ENCODE measurements around the gene VEPH1. TPM values are rescaled to one million over a fixed set of nuclear protein-coding genes. Genes with fewer than 3 reads are reported as not detected.

Gene VEPH1
- total and polyA plus RNA-seq, 9 of the 15 experiments (the other 6 are each of a cell fraction or from before 2014, with no cell fraction given), result 4.5 to 15.6 (median 5.8) TPM

DNA sequence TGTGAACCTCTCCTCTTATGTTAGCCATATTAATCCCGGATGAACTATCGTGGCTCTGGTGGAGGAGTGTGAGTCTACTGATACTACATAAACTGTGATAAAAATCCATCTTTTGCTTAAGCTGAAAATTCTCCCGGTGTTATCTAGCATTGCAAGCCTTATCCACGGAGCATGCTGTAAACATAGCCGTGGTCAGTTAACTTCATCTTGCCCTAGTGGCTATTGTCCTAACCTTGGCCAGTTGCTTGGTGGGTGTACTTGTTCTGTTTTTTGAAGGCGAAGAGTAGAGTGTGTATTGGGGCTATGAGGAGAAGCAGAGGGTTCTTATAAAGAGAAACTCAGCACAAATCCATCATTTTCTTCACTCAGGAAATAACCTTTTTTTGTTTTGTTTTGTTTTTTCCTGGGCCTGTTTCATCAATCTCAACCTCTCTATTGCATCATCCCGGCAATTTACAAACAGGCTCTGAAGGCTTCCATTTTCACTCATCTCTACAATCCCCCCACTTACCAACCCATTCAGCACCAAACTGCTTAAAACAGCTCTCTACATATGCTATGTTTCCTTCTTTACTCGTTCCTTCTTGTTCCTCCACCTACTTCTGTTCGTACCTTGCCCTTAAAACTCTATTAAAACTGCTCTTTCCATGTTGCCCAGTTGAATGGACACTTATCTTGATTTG lies 202.1 kb downstream of the VEPH1 start (continued):
- TF ChIP-seq, protein P1, sequence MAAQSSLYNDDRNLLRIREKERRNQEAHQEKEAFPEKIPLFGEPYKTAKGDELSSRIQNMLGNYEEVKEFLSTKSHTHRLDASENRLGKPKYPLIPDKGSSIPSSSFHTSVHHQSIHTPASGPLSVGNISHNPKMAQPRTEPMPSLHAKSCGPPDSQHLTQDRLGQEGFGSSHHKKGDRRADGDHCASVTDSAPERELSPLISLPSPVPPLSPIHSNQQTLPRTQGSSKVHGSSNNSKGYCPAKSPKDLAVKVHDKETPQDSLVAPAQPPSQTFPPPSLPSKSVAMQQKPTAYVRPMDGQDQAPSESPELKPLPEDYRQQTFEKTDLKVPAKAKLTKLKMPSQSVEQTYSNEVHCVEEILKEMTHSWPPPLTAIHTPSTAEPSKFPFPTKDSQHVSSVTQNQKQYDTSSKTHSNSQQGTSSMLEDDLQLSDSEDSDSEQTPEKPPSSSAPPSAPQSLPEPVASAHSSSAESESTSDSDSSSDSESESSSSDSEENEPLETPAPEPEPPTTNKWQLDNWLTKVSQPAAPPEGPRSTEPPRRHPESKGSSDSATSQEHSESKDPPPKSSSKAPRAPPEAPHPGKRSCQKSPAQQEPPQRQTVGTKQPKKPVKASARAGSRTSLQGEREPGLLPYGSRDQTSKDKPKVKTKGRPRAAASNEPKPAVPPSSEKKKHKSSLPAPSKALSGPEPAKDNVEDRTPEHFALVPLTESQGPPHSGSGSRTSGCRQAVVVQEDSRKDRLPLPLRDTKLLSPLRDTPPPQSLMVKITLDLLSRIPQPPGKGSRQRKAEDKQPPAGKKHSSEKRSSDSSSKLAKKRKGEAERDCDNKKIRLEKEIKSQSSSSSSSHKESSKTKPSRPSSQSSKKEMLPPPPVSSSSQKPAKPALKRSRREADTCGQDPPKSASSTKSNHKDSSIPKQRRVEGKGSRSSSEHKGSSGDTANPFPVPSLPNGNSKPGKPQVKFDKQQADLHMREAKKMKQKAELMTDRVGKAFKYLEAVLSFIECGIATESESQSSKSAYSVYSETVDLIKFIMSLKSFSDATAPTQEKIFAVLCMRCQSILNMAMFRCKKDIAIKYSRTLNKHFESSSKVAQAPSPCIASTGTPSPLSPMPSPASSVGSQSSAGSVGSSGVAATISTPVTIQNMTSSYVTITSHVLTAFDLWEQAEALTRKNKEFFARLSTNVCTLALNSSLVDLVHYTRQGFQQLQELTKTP (IDR thresholded peaks at IDR 0.05; ENCODE audit: low read depth in 1 of 2, partially characterized antibody in 2 of 2), result no peak
- TF ChIP-seq SMAD4 (CRISPR knock-in tag; conservative IDR thresholded peaks at IDR 0.05) (peak; percentile 78), FOXK1 (CRISPR knock-in tag; IDR thresholded peaks at IDR 0.05; ENCODE audit: borderline replicate concordance) (no peak), PHF8 (IDR thresholded peaks at IDR 0.05; ENCODE audit: borderline replicate concordance, low read length) (no peak), ZNF24 (IDR thresholded peaks at IDR 0.05) (no peak), JUNB (CRISPR knock-in tag; conservative IDR thresholded peaks at IDR 0.05) (0 out of 2 replicates have a peak, but pooled peaks have one; percentile 4), ZNF175 (CRISPR knock-in tag; IDR thresholded peaks at IDR 0.05; ENCODE audit: low read depth) (peak; percentile 89), DPF2 (IDR thresholded peaks at IDR 0.05) (peak; percentile 89), PYGO2 (tag; IDR thresholded peaks at IDR 0.05) (no peak; the same call in 1 of the 2 replicates), ZNF717 (CRISPR knock-in tag; IDR thresholded peaks at IDR 0.05) (no peak)
- TF ChIP-seq, protein P2, sequence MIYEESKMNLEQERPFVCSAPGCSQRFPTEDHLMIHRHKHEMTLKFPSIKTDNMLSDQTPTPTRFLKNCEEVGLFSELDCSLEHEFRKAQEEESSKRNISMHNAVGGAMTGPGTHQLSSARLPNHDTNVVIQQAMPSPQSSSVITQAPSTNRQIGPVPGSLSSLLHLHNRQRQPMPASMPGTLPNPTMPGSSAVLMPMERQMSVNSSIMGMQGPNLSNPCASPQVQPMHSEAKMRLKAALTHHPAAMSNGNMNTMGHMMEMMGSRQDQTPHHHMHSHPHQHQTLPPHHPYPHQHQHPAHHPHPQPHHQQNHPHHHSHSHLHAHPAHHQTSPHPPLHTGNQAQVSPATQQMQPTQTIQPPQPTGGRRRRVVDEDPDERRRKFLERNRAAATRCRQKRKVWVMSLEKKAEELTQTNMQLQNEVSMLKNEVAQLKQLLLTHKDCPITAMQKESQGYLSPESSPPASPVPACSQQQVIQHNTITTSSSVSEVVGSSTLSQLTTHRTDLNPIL (CRISPR knock-in tag; IDR thresholded peaks at IDR 0.05), result peak; percentile 54; the same call in 1 of the 2 replicates
- TF ChIP-seq, protein P3, sequence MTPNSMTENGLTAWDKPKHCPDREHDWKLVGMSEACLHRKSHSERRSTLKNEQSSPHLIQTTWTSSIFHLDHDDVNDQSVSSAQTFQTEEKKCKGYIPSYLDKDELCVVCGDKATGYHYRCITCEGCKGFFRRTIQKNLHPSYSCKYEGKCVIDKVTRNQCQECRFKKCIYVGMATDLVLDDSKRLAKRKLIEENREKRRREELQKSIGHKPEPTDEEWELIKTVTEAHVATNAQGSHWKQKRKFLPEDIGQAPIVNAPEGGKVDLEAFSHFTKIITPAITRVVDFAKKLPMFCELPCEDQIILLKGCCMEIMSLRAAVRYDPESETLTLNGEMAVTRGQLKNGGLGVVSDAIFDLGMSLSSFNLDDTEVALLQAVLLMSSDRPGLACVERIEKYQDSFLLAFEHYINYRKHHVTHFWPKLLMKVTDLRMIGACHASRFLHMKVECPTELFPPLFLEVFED (CRISPR knock-in tag; conservative IDR thresholded peaks at IDR 0.05), result 0 out of 2 replicates have a peak, but pooled peaks have one; percentile 76
- TF ChIP-seq, protein P4, sequence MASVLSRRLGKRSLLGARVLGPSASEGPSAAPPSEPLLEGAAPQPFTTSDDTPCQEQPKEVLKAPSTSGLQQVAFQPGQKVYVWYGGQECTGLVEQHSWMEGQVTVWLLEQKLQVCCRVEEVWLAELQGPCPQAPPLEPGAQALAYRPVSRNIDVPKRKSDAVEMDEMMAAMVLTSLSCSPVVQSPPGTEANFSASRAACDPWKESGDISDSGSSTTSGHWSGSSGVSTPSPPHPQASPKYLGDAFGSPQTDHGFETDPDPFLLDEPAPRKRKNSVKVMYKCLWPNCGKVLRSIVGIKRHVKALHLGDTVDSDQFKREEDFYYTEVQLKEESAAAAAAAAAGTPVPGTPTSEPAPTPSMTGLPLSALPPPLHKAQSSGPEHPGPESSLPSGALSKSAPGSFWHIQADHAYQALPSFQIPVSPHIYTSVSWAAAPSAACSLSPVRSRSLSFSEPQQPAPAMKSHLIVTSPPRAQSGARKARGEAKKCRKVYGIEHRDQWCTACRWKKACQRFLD (CRISPR knock-in tag; IDR thresholded peaks at IDR 0.05), result peak; percentile 59; the same call in 1 of the 2 replicates
- TF ChIP-seq, protein P5, sequence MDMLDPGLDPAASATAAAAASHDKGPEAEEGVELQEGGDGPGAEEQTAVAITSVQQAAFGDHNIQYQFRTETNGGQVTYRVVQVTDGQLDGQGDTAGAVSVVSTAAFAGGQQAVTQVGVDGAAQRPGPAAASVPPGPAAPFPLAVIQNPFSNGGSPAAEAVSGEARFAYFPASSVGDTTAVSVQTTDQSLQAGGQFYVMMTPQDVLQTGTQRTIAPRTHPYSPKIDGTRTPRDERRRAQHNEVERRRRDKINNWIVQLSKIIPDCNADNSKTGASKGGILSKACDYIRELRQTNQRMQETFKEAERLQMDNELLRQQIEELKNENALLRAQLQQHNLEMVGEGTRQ (CRISPR knock-in tag; IDR thresholded peaks at IDR 0.05), result no peak
